Measurements from ENCODE around the gene ATG4B.
A peak's percentile ranks its signal among the peaks of the same experiment; 100 is the strongest.
"Not testable (repeated sequence)": the region's sequence is repeated elsewhere in the genome, so short reads cannot be mapped to it uniquely, and the experiment has no call there.

ATG4B gene

GRCh38 chr2:241637018-241637794 is at the start of gene ATG4B, which contains the start of gene THAP4:
ATG4B (plus strand) TSS chr2:241637693; CDS start chr2:241637715, 22 bp downstream.
THAP4 (minus strand) TSS chr2:241637158; CDS start chr2:241637017, 141 bp downstream.
- DNase-seq (ENCODE audit: low read depth, low spot score) = peak; percentile 96

DNA sequence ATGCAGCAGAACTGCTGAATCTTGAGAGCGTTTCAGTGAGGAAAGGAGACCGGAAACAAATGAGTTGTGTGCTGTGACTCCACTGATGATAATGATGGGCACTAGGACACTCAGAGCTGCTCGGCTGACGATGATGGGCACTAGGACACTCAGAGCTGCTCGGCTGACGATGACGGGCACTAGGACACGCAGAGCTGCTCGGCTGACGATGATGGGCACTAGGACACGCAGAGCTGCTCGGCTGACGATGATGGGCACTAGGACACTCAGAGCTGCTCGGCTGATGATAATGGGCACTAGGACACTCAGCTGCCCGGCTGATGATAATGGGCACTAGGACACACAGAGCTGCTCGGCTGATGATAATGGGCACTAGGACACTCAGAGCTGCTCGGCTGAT is 47.6 kb upstream of the ATG4B start:
- DNase-seq (ENCODE audit: low read depth, low spot score) = not testable (repeated sequence)

GRCh38 chr2:241590496-241591455 is 46.7 kb upstream of the ATG4B start:
- DNase-seq (ENCODE audit: low read depth, low spot score) = not testable (repeated sequence)

- no peak for DNase-seq (ENCODE audit: low read depth, low spot score)
Measured at GRCh38 chr2:241592126-241592845, 45.2 kb upstream of the ATG4B start.

- no peak for DNase-seq (ENCODE audit: low read depth, low spot score)
Measured at GRCh38 chr2:241593271-241593670, 44.2 kb upstream of the ATG4B start.

DNA sequence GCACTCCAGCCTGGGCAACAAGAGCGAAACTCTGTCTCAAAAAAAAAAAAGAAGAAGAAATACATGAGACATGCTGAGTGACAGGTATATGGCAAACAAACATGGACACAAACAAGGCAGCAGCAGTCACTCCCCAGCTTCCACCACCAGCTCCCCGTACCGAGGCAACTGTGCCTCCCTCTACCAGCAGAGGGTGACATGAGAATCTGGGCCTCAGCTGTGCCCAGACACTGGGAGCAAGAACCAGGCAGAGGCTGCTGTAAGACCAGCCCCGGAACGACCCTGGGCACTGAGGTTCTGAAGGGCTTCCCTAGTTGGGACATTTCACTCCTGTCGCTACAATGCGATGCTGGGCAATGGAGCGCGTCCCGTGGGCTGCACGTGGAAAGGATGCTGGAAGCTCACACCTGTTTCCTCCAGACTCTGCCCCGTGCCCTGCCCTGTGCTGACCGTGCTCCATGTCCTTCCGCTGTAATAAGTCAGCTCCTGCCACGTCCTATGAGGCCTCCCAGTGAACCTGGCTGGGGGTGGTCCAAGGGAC is 41.8 kb upstream of the ATG4B start:
- no peak for DNase-seq (ENCODE audit: low read depth, low spot score)

DNA sequence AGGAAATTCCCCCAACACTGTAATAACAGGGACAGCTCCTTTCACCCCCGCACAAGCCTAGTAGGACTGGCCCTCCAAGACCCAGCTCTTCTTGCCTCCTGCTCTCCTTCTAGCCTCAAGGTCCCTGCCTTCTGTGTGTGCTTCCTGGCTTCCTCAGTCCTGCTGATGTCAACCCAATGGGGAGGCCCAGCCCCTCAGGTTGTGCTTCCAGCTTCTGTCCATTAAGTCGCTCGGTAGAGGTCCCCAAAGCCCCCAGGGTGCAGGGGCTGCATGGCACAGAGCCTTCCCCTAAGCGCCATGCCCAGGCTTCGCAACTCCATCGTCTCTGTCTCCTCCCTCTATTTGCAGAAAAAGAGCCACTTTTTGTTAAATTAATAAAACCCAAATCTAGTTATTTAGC is 39.9 kb upstream of the ATG4B start:
- DNase-seq (ENCODE audit: low read depth, low spot score) = no peak

- no peak for DNase-seq (ENCODE audit: low read depth, low spot score)
Measured at GRCh38 chr2:241598061-241598460, 39.4 kb upstream of the ATG4B start.

GRCh38 chr2:241598487-241598886 is 39.0 kb upstream of the ATG4B start:
- no peak for DNase-seq (ENCODE audit: low read depth, low spot score)

DNA sequence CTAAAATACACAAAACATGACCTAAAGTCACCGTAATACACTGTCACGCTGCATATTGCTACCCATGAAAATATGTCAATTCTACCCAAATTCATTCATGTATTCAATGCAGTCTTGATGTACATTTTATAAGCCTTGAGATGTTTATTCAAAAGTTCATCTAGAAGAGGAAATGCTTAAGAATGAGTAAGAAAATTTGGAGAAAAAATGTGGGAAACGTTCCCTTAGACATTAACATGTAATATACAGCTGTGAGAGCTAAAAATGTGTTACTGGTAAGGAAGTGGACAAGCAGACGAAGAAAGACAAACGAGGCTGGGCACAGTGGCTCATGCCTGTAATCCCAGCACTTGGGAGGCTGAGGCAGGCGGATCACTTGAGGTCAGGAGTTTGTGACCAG is 37.9 kb upstream of the ATG4B start:
- DNase-seq (ENCODE audit: low read depth, low spot score) = no peak

GRCh38 chr2:241601841-241602240 is 35.7 kb upstream of the ATG4B start:
- no peak for DNase-seq (ENCODE audit: low read depth, low spot score)

DNA sequence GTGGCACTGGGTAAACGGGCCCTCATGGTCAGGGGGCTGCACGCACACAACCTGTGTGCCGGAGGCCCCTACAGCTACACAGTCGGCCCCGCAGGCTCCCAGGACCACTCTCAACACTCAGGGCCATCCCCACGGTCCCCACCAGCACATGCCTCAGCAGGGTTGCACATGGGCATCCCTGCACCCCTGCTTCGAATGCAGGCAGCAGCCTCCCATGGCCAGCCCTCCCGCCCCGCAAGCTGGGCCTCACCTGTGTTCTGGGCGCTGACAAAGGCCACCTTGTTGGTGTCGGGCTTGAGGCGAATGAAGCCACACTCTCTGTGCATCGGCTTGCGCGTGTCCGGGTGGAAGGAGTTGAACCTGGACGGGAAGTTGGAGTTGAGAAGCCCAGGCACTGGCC is 34.8 kb upstream of the ATG4B start:
- DNase-seq (ENCODE audit: low read depth, low spot score) = no peak

GRCh38 chr2:241603686-241604085 is 33.8 kb upstream of the ATG4B start:
- DNase-seq (ENCODE audit: low read depth, low spot score) = no peak

DNA sequence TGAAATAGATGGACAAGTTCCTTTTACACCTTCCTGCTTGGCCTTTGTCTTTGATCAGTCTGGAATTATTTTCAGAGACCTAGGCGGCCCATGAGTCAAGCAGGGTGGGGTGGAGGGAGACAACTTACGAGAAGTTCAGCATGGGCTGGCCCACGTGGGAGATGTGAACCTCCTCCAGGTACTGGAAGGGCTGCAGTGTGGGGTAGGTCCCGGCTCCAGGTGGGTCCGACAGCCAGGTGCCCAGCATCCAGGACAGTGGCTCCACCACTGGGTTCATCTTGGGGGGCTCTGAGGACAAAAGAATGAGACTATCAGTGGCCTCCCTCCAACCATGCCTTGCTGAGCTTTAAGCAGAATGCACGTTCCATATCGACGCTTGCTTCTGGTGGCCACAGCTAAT is 31.3 kb upstream of the ATG4B start:
- DNase-seq (ENCODE audit: low read depth, low spot score) = no peak

- no peak for DNase-seq (ENCODE audit: low read depth, low spot score)
Measured at GRCh38 chr2:241607162-241607885, 30.2 kb upstream of the ATG4B start.

DNA sequence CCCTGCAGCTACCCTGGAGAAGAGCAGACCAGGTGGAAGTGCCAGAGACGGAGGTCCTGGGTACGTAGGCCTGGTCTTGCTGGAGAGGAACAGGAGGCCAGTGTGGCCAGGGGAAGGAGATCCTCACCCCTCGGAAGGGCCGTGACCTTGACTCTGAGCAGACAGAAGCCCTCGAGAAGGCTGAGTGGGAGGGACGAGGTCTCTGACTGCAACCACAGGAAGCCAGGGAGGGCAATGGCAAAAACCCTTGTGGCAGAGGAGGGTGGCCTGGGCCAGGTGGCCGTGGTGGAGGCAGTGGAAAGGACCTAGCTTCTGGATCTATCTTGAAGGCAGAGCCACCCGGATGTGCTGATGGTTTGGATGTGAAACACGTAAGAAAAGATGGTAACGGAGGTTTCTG is 28.6 kb upstream of the ATG4B start:
- DNase-seq (ENCODE audit: low read depth, low spot score) = no peak

DNA sequence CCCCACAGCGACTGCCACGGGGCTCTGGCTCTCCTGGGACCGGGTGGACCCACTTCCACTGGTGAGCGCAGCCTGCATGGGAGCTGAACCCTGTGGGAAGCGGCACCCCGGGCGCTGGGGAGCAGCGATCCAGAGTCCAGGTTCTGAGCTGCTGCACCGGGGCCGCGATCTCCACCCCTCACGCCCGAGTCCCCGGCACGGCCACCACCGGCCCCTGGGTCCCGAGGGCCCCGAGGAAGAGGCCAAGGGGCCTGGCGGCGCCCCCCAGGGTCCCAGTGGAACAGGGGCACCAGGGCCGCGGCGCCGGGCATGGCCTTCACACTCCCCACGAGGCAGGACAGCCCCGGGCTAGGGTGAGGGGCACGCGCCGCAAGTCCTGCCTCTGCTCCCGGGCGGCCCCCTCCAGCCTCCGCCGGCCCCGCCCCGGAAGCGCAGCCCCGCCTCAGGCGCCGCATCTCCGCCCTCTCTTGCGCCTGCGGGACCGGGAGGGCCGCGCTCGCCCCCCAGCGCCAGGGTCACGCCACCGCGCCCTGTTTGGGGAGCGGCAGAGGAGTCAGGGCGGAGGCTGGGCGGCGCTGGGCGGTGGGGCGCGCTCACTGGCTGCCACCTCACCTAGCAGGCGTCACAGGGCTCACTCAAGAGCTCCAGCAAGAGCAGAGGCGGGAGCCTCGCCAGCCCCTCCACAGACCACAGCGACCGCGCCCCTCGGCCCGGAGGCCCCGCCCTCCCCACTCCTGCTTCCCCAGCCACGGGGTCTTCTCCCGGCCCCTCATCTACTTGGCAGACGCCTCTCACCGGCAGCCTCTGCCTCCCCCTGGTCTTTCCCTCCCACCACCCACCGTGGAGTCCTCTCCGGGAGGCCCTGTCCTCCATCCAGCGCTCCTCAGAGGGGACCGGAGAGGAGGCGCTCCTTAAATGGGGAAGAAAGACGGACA is 27.4 kb upstream of the ATG4B start:
- peak; percentile 96 for DNase-seq (ENCODE audit: low read depth, low spot score)

GRCh38 chr2:241611062-241611461 is 26.4 kb upstream of the ATG4B start:
- no peak for DNase-seq (ENCODE audit: low read depth, low spot score)

DNA sequence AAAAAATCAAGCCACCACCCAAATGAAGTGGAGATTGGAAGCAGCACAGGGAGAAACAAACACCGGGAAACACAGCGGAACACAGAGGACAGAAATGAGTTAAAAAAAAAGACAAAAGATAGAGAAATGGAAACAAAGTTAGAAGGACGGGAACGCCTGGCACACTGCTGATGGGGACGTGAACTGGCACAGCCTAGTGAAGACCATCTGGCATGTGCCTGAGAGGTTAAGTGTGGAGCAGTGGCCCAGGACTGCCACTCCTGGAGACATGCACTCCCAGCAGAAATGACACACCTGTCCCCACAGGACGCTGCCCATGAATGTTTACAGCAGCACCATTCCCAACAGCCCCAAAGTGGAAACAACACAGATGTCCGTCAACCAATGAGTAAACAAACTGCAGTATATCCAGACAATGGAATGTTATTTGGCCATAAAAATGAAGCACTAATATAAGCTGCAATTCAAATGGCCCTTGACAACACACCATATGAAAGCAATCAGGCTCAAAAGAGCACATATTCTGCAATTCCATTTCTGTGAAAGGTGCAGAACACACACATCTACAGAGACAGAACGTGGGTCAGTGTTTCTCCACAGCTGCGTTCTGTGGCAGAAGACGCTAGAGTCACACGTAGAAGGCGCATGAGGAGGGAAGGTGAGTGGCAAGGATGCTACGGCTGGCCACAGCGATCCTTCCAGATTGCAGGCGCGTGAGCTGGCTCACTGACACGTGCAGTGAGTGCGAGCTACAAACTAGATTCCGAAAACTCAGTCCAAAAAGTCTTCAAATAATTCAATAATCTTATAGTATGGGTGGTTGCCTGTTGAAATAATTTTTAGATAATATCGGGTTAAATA is 25.1 kb upstream of the ATG4B start:
- no peak for DNase-seq (ENCODE audit: low read depth, low spot score)
